ENCODE results near the gene RASAL2.
"Not testable (repeated sequence)": the region's sequence is repeated elsewhere in the genome, so short reads cannot be mapped to it uniquely, and the experiment has no call there.

Gene RASAL2

DNA sequence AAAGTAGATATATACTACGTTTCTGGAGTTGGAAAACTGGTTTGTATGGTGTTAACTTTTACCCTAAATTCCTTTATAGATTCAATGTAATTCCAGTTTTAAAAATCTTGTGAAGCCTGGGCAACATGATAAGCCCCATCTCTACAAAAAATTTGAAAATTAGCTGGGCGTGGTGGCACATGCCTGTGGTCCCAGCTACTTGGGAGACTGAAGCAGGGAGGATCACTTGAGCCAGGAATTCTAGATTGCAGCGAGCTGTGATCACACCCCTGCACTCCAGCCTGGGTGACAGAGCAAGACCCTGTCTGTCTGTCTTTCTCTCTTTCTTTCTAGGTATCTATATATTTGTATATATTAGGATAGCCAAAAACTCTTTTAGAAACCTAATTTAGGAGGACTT is 260.9 kb downstream of the RASAL2 start:
- DNase-seq, result no peak

DNA sequence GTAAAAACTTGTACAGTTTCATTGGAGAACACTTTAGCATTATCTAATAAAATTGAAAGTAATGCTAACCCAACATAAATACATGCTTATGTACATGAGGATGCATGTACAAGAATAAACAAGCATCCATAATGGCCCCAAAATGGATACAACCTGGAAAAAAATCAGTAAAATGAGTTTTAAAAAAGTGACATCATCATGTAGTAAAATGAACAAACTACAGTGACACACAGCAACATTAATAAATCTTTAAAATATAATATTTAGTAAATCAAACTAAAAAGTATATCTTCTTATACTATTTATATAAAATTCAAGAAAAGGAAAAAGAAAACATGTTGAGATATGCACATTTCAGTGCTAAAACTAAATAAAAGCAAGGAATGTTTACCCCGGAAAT is 262.4 kb downstream of the RASAL2 start:
- no peak for DNase-seq

DNA sequence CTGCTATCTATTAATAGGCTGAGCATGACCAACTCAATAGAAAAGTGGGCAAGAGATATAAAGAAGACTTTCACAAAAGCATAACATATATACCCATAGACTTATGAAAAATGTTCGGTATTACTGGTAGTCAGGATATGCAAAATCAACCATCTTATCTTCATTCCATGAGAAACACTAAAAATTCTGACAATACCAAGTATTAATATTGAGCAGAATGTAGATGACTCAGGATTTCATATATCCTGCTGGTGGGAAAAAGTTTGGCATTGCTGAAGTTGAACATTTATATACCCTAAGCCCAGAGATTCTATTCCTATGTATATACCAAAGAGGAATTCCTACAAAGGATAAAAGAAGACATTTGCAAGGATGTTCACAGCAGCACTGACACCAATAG is 264.6 kb downstream of the RASAL2 start:
- DNase-seq, result no peak

DNA sequence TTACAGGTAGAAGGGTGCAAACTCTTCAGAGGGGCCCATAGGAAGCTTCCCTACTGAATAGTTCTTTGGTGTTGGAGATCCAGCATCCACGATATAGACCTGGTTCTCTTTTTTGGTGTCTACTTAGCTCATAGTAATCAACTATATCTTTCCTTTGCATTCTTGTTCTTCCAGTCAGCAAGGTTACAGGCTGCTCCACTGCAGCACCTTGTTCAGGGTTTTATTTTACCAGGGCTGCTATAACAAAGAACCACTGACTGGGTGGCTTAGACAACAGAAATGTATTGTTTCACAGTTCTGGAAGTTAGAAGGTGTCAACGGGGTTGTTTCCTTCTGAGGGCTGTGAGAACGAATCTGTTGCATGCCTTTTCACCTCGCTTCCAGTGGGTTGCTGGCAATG is 266.5 kb downstream of the RASAL2 start:
- no peak for DNase-seq

DNA sequence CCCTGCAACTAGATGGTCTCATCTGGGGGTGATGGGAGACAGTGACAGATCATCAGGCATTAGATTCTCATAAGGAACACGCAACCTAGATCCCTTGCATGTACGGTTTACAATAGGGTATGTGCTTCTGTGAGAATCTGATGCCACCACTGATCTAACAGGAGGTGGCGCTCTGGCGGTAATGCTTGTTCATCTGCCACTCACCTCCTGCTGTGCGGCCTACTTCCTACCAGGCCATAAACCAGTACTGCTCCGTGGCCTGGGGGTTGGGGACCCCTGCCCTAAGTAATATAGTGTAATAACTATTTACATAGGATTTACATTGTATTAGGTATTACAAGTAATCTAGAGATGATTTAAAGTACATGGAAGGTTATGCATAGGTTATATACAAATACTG is 267.9 kb downstream of the RASAL2 start:
- no peak for DNase-seq

DNA sequence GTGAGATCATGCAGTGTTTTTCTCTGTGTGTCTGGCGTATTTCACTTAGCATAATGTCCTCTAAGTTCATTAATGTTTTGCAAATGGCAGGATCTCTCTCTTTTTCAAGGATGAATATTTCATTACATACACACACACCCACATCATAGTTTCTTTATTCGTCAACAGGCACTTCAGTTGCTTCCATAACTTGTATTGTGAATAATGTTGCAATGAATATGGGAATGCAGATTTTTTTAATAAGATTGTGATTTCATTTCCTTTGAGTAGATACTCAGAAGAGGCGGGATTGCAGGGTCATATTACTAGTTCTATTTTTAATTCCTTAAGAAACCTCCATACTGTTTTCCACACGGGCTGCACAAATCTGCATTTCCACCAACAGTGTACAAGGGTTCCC is 268.8 kb downstream of the RASAL2 start:
- no peak for DNase-seq

DNA sequence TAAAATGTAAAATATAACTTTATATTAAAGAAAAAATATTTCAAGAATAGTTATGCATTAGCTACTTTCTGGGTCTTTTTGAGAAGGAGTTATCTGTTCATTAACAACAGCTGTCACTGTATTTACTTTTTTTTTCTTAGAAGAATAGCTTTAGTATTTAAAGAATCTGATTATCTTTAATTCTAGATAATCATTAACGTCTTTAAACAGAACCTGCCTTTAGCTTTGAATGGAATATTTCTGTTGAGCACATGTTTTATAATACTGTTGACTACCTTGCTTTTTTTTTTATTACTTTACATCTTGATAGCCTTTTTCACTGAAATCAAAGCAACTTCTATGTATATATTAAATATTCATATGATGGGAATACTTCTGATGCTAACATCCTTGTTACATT is 270.9 kb downstream of the RASAL2 start:
- no peak for DNase-seq

DNA sequence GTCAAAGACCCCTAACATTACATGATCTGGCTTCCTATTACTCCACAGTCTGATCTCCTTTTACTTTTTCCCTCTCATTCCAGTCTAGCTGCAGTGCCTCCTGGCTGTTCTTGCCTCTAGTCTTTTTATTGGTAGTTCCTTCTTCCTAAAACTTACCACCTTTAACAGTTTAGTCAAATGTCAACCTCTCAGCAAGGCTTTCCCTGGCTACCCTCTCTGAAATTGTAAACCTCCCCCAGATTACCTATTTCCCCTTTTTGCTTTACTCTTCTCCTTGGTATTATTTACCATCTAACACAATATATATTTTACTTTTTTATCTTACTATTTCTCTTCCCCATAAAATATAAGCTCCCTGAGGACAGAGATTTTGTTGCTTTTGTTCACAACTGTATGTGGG is 273.2 kb downstream of the RASAL2 start:
- no peak for DNase-seq

DNA sequence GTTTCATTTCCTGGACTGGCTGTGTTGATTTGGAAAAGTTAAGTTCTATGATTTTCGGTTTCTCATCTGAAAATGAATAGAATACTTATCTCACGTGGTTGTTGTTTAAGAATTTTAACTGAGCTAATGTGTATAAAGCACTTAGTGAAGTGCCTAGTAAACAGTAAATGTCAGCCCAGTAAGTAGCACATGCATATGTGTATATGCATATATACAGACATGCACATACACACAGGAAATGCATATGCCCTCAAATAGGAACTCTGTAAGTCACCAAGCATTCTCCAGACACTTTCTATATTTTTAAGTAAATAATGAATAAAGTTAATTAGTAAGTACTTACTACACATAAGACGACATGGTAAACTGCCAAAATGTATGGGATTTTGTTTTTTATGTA is 274.3 kb downstream of the RASAL2 start:
- DNase-seq, result no peak

DNA sequence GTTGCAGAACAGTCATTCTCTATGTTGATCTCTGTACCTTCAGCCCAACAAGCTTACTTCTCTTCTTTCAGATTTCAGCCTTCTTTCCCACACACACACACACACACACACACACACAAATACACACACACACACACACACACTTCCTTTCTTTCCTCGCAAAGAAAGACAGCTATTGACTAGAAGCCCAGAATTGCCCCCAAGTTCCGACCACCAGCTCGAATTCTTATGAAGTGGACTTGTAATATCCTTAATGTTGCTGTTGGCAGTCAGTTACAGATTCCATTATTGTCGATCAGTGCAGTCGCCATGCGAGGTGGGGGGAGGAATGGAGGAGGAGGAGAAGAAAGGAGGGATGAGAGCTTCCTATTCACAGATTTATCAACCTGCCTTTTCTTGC is 277.3 kb downstream of the RASAL2 start:
- DNase-seq, result no peak

DNA sequence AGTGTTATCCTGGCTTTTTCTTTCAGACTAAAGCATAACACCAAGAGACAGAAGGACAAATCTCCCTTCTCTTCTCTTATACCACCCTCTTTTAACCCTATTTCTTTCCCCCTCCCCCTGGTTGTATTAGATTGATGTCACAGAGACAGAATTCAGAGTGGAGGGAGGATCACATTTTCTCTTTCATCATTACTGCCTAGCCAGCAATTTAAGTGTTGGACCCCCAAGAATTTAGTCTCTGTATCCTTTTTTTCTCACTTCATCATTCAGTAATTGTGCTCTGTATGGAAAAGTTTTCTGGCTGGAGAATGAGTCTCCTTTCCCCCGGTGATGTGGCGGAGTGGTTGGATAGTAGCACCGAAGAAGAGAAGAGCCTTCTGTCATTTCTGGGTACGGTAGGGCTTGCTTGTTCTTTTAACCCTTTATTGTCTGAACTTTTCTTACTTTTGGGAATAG is 278.1 kb downstream of the RASAL2 start:
- no peak for DNase-seq

DNA sequence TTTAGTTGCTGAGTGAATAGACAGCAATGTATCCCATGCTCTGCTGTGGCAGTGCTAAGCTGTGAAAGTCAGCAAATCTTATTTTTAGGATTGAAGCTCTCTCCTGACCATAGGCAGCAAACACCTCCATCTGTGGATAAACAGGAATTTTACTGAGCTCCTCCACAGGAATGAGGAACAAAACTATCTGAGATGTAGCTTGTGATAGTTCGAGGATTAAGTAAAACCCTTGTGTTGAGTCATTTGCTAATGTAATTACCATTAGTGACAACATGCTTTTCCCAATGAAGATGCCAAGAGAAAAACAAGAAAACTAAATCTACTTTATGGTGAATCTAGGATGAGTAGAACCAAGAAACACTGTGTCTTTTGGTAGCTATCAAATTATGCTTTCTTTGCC is 280.1 kb downstream of the RASAL2 start:
- DNase-seq, result no peak

DNA sequence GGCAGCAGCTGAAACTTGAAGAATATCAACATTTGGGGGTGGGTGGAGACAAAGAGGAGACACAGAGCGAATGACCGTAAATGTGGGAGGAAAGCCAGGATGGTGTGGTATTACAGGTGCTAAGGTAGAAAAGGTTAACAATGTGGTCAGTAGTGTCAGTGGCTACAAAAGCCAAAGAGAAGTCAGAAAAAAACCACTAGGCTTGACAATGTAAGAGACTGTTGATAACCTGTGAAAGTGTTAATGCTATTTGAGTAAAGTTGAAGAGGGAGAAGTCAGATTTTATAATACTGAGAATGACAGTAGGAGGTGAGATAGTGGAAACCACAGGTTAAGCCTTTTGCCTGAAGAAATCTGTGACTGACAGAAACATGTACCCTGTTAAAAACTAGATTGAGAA is 282.1 kb downstream of the RASAL2 start:
- DNase-seq, result no peak

DNA sequence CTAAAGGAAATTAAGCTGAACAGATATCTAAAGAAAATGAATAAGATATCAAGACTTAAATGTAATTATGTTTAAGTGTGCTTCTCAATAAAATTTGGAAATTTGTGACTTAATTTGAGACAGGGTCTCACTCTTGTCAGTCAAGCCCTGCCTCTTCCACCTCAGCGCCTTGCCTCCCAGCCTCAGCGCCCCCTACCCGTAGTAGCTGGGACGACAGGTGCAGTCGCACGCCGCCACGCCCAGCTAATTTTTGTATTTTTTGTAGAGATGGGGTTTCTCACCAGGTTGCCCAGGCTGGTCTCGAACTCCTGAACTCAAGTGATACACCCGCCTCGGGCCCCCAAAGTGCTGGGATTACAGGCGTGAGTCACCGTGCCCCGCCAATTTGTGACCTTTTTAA is 285.9 kb downstream of the RASAL2 start:
- no peak for DNase-seq

DNA sequence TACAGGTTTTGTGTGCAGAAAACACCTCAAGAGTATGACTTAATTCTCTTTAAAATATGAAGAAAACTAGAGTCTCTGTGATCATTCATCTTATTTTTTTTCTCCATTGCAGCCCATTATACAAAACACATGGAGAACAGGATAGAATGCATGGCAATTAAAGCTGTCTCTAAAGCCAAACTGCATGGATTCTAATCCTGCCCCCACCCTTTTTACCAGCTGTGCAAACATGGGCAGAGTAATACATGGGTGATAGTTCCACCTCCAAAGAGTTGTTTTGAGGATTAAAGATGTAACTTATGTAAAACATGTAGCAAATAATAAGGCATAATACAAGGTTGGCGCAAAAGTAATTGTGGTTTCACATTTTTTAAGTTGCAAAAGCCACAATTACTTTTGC is 288.5 kb downstream of the RASAL2 start:
- no peak for DNase-seq

DNA sequence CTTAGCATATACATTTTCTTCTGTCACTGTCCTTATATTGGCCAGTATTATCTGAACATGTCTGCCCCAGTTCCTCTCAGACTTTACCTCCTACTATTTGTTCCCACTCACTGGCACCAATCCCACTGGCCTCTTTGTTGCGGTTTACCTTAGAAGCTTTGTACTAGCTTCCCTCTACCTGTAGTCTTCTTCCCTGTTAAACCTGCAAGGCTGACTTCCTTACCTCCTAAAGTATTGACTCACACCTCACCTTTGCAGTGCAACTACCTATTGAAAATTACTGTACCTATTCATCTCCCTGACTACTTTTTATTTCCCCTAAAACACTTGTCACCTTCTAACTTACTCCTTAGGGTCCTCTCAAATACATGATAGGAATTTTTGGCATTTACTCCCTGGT is 291.8 kb downstream of the RASAL2 start:
- no peak for DNase-seq

DNA sequence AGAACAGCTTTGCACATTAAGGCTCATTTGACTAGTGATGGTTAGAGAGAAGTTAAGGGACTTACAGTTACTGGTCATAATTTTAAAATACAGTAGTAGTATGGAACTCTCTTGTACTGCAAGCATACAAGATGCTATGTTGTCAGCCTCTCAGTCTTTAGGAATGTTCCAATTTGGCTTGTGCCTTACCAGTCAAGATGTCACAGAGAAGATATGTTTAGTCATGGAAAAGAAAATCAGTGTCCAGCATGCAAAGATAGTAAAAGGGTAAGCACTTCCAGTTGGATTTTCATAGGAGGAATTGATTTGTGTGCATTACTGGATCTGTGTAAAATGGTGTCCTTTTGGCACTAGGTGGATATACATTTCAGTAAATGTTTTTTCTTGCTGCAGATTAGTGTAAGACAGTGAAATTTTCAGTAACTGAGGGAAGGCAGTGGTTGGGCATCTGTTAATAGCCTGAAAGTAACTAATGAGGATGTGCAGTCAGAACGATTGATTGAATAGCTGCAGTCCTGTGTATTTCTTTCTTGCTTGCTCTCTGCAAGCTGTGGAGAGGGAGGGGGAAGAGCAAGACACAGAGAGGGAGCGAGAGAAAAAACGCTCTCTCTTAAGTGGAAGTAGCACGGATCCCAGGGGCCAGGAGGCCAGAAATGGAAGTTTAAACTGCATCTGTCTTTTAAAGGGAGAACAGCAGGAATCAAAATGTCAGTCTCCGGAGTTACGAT is 294.7 kb downstream of the RASAL2 start:
- no peak for DNase-seq

DNA sequence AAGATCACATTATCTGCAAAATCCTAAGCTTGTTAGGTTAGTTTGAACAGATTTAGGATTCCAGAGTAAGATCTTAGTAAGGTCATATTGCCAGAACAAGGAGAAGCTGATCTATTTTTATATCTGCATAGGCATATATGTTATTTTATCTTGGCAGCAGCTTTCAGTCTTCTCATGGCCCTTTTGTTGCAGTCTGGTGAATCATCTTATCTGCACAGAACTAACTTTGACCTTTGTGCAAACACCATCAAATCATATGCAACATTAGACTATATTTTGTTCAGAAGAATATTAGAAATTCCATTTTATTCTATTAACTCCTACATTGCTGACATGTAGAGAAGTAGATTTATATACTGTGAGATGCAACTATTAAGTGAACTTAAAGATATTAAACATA is 295.5 kb downstream of the RASAL2 start:
- DNase-seq, result no peak

DNA sequence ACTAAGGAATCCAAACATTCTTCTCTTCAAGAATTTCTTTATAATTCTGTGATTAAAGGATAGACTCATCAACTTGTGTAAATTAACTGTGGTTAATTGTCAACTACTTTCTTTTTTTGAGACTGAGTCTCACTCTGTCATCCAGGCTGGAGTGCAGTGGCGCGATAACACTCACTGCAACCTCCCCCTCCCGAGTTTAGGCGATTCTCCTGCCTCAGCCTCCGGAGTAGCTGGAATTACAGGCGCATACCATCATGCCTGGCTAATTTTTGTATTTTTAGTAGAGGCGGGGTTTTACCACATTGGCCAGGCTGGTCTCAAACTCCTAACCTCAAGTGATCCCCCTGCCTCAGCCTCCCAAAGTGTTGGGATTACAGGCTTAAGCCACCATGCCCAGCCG is 296.4 kb downstream of the RASAL2 start:
- not testable (repeated sequence) for DNase-seq

DNA sequence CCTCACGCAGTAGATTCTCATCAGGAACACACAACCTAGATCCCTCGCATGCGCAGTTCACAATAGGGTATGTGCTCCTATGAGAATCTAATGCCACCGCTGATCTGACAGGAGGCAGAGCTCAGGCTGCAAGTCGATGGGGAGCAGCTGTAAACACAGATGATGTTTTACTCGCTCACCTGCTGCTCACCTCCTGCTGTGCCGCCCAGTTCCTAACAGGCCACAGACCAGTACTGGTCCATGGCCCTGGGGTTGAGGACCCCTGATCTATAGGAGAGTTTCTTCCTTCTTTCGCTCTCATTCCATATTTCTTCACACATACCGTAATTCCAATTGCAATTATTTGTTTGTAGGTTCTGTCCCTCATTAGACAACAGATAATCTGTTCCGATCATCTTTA is 299.5 kb downstream of the RASAL2 start:
- DNase-seq, result no peak

DNA sequence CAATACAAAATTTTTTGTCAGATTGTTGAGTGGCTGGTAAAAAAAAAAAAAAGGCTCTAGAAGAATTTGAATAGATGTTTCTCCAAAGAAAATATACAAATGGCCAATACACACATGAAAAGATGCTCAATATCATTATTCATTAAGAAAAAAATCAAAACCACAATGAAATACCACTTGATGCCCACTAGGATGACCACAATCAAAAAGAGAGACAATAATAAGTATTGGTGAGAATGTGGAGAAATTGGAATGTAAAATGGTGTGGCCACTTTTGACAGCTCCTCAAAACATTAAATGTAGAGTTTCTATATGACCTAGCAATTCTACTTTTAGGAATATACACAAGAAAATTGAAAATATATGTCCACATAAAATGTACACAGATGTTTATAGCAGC is 302.9 kb downstream of the RASAL2 start:
- no peak for DNase-seq

DNA sequence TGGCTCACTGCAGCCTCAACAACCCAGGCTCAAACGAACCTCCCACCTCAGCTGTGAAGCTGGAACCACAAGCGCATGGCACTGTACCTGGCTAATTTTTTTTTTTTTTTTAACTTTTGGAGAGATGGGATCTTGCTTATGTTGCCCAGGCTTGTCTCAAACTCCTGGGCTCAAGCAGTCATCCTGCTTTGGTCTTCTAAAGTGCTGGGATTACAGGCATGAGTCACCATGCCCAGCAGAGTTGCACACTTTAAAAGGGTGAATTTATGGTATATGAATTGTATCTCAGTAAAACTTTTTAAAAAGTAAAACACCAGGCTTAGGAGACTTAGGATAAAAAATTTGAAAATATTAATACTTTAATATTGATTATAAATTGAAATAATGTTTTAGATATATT is 303.8 kb downstream of the RASAL2 start:
- no peak for DNase-seq

DNA sequence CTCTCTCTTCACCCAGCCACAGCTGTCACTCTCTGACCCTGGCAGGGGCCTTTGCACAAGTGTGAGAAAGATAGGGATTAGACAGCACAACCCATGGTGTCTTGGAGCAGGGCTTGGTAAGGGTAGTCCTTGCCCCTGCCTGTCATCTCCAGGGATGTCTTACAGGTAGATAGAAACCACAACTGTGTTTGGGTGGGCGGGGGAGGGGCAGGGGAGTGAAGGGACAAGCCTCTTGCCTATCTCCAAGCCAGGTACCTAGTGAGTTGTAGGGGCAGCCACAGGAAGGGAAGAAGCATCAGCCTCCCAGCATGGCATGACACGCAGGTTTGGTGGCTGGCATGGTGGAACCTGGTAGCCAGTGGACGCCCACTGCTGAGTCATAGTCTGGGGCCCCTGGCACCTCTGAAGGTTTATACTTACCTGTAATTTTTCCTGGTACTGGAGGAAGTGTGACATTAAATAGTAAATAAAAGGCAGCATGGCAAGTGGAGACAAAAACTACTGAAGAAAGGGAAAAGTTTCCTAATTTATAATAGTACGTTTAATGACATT is 305.3 kb downstream of the RASAL2 start:
- no peak for DNase-seq

DNA sequence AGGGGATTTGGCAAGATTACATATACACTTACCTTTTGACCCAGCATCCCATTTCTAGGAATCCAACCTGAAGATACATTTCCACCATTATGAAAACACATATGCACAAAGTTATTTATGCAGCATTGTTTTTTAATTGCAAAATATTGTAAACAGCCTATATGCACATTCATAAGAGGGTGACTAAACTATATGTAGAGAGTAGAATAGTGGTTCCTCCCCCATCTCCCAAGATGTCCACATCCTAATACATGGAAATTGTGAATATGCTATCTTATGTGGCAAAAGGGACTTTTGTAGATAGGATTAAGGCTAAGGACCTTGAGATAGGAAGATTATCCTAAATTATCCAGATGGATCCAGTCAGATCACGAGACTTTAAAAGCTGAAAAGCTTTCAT is 311.2 kb downstream of the RASAL2 start:
- no peak for DNase-seq

DNA sequence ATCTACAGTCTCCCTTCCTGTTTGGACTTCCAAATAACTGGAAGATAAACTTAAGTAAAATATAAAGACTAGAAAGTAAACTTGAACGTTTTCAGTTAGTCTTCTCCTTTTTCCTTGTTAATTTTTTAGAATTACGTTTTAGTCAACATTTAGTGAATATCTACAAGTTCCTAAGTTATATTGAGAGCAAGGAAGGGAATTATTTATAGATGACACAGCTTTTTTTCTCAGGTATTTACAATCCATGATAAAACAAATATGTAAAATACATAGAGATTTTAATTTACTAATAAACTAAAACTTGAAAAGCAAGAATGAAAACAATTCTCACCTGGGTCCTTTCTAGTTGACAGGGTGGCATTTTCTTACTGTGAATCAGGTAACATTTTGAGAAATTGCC is 313.3 kb downstream of the RASAL2 start:
- DNase-seq, result no peak

Measured in NK-92 treated with Interleukin-12 subunit alpha and Interleukin-12 subunit beta, amount 100 ng/mL, for 24 hours (cell line).